GM21360 (cell line): ENCODE data around the gene KLK14.

Experiments used
- ATAC-seq: cut with Tn5 transposase; IDR thresholded peaks from one replicate; pipeline ENCODE4 v1.9.1; 2021; ENCODE audit warnings: mild to moderate bottlenecking, moderate library complexity; ENCODE audit not compliant: unreplicated experiment

KLK14 gene

GRCh38 chr19:51082611-51083010, at the start of gene KLK14:
Gene KLK14, minus strand, starts transcription at chr19:51082887. Its CDS starts 273 bp downstream, at chr19:51082614.
- ATAC-seq, result no peak

- no peak for ATAC-seq
These were observed 49.3 kb upstream of the KLK14 start for GRCh38 chr19:51131780-51132680.

- ATAC-seq, result no peak
These were observed 47.0 kb upstream of the KLK14 start for GRCh38 chr19:51129716-51130115.

- no peak for ATAC-seq
These were observed 45.5 kb upstream of the KLK14 start for GRCh38 chr19:51128227-51128626.

GRCh38 chr19:51127755-51128154, 45.1 kb upstream of the KLK14 start:
- ATAC-seq, result no peak

GRCh38 chr19:51127032-51127431, 44.3 kb upstream of the KLK14 start:
- ATAC-seq, result no peak

GRCh38 chr19:51125421-51126075, 42.9 kb upstream of the KLK14 start:
- no peak for ATAC-seq

GRCh38 chr19:51124729-51125128, 42.0 kb upstream of the KLK14 start, which contains the start of gene SIGLEC9:
Gene SIGLEC9, plus strand, starts transcription at chr19:51124906. Its CDS starts 69 bp downstream, at chr19:51124975.
- ATAC-seq, result no peak

- no peak for ATAC-seq
These were observed 41.5 kb upstream of the KLK14 start for GRCh38 chr19:51124216-51124615.

GRCh38 chr19:51123802-51124201, 41.1 kb upstream of the KLK14 start:
- no peak for ATAC-seq

GRCh38 chr19:51123381-51123800, 40.7 kb upstream of the KLK14 start:
- ATAC-seq, result no peak

GRCh38 chr19:51122112-51122981, 39.7 kb upstream of the KLK14 start:
- no peak for ATAC-seq

- no peak for ATAC-seq
These were observed 38.6 kb upstream of the KLK14 start for GRCh38 chr19:51121257-51121656.

GRCh38 chr19:51120160-51120559, 37.5 kb upstream of the KLK14 start:
- ATAC-seq, result no peak

- ATAC-seq, result no peak
These were observed 36.9 kb upstream of the KLK14 start for GRCh38 chr19:51119611-51120010.

- no peak for ATAC-seq
These were observed 36.4 kb upstream of the KLK14 start for GRCh38 chr19:51119101-51119500.

GRCh38 chr19:51116736-51117286, 34.1 kb upstream of the KLK14 start:
- no peak for ATAC-seq

- no peak for ATAC-seq
These were observed 31.5 kb upstream of the KLK14 start for GRCh38 chr19:51114087-51114729.

- ATAC-seq, result no peak
These were observed 28.9 kb upstream of the KLK14 start for GRCh38 chr19:51111606-51112005.

- no peak for ATAC-seq
These were observed 27.9 kb upstream of the KLK14 start for GRCh38 chr19:51110666-51110971.

GRCh38 chr19:51108805-51109146, 26.1 kb upstream of the KLK14 start:
- peak; percentile 24 for ATAC-seq
